IPS-15b (cell line): ENCODE data around the gene EVI2B.
"Not testable (repeated sequence)": the region's sequence is repeated elsewhere in the genome, so short reads cannot be mapped to it uniquely, and the experiment has no call there.

Experiments
- H3K27me3 ChIP-seq: one replicate; pipeline ENCODE4 v1.6.1; 2013; ENCODE audit warnings: low read length; ENCODE audit not compliant: control insufficient read depth, insufficient read depth
- H3K36me3 ChIP-seq: one replicate; pipeline ENCODE4 v1.6.1; 2013; ENCODE audit warnings: low read length; ENCODE audit not compliant: control insufficient read depth, insufficient read depth
- H3K4me1 ChIP-seq: one replicate; pipeline ENCODE4 v1.6.1; 2013; ENCODE audit warnings: mild to moderate bottlenecking, low read length; ENCODE audit not compliant: control insufficient read depth, insufficient read depth
- H3K4me3 ChIP-seq: one replicate; pipeline ENCODE4 v1.5.1; 2013; ENCODE audit warnings: low read depth, low read length
- H3K9ac ChIP-seq: one replicate; pipeline ENCODE4 v1.6.1; 2013; ENCODE audit warnings: low read depth, mild to moderate bottlenecking, low read length
- H3K9me3 ChIP-seq: one replicate; pipeline ENCODE4 v1.6.1; 2013; ENCODE audit warnings: mild to moderate bottlenecking, low read length; ENCODE audit not compliant: control insufficient read depth, insufficient read depth

EVI2B gene

GRCh38 chr17:31313982-31314781 is at the start of gene EVI2B:
EVI2B (minus strand) TSS chr17:31314054; CDS start chr17:31305609, 8,445 bp downstream.
- Histone ChIP-seq H3K9ac (no peak within 1 kb of the TSS), H3K36me3 (no peaks in the 10 kb centered on the region), H3K4me1 (peaks cover 3% of the 10 kb centered on the region), H3K27me3 (no peaks in the 10 kb centered on the region), H3K4me3 (no peak within 1 kb of the TSS), H3K9me3 (no peaks in the 10 kb centered on the region)

DNA sequence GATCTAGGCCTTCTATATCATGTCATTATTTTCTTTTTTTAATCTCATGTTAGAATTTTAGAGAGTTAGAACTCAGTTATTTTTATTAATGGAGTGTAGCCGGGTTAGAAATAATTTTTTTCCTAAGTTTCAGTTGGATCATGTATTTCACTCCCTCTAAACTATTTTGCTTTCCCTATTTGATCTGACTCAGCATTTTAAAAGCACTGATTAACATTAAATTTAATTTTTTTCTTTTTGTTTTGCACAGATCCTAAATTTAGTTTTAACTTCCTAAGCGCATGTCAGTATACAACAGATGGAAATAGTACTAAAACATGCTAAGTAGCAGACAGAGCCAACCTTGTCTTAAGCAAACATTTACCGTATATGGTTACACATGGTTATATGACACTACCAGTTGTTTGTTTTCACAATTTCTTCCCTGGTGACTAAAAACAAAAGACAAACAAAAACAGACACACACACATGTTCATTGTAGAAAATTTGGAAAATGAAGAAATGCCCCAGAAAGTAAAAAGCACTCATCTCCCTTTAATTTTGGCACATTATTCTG is 44.1 kb upstream of the EVI2B start:
- Histone ChIP-seq H3K9me3 (no peaks in the 10 kb centered on the region), H3K4me3 (no peak overlapping the region), H3K9ac (no peak overlapping the region), H3K36me3 (no peaks in the 10 kb centered on the region), H3K27me3 (no peaks in the 10 kb centered on the region), H3K4me1 (no peaks in the 10 kb centered on the region)

- Histone ChIP-seq H3K4me1 (no peaks in the 10 kb centered on the region), H3K9me3 (no peaks in the 10 kb centered on the region), H3K9ac (no peak overlapping the region), H3K27me3 (no peaks in the 10 kb centered on the region), H3K36me3 (no peaks in the 10 kb centered on the region), H3K4me3 (no peak overlapping the region)
Observed at GRCh38 chr17:31357091-31357490, 43.2 kb upstream of the EVI2B start.

- no peaks in the 10 kb centered on the region for H3K36me3 ChIP-seq
- H3K4me1 ChIP-seq = no peaks in the 10 kb centered on the region
Observed at GRCh38 chr17:31355935-31356334, 42.1 kb upstream of the EVI2B start.

GRCh38 chr17:31349454-31349853 is 35.6 kb upstream of the EVI2B start:
- Histone ChIP-seq H3K36me3 (no peaks in the 10 kb centered on the region), H3K9ac (no peak overlapping the region), H3K4me3 (no peak overlapping the region), H3K27me3 (no peaks in the 10 kb centered on the region), H3K4me1 (no peaks in the 10 kb centered on the region), H3K9me3 (no peaks in the 10 kb centered on the region)

More at GRCh38 chr17:31355935-31356334, 42.1 kb upstream of the EVI2B start:
- Histone ChIP-seq H3K27me3 (no peaks in the 10 kb centered on the region), H3K4me3 (no peak overlapping the region), H3K9ac (no peak overlapping the region), H3K9me3 (no peaks in the 10 kb centered on the region)

DNA sequence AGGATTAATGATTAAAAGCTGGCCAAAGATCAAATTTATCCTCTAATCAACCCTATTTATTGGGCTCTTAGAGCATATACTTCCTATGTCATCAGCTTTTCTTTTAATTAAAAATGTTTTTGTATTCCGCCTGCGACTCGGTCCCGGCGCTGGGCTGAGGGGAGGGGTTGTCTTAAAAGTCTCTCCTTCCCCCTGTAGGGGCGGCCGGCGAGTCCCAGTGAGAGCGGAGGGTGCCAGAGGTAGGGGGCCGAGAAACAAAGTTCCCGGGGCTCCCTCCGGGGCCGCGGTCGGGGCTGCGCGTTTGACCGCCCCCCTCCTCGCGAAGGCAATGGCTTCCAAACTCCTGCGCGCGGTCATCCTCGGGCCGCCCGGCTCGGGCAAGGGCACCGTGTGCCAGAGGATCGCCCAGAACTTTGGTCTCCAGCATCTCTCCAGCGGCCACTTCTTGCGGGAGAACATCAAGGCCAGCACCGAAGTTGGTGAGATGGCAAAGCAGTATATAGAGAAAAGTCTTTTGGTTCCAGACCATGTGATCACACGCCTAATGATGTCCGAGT is 31.4 kb upstream of the EVI2B start:
- H3K9ac ChIP-seq, H3K36me3 ChIP-seq, H3K9me3 ChIP-seq, H3K4me3 ChIP-seq, H3K4me1 ChIP-seq, H3K27me3 ChIP-seq: not testable (repeated sequence)

DNA sequence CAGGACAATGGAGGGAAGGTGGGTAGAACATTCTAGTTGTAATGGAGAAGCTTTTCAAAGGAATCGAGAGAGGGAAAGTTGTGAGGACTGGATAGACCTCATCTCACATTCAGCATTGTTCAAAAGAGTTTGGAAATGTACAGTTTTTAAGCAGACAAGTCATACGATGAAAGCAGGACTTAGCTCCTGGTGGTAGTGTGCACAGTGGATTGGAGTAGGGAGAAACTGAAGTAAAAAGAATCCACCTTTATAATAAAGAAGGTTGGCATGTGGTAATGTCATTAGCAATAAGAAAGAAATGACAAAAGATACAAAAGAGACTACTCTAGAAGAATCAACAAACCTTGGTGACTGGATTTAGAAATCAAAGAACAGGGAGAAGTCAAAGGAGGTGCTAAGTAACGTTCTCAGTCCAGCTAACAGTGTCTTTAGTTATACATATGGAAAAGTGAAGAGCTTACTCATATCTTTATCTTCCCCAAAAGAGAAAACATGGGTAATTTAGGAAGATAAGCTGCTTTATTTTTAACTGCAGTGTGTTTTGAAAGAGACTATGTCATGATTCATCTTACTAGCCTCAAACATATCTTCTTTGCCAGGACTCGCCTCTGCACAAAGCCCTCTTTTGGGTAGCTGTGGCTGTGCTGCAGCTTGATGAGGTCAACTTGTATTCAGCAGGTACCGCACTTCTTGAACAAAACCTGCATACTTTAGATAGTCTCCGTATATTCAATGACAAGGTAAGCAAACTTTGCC is 26.2 kb upstream of the EVI2B start:
- H3K36me3 ChIP-seq = no peaks in the 10 kb centered on the region
- no peaks in the 10 kb centered on the region for H3K27me3 ChIP-seq
- H3K4me3 ChIP-seq = no peak overlapping the region
- no peak overlapping the region for H3K9ac ChIP-seq
- H3K4me1 ChIP-seq = peaks cover 3% of the 10 kb centered on the region
- H3K9me3 ChIP-seq = no peaks in the 10 kb centered on the region

GRCh38 chr17:31329221-31329620 is 15.4 kb upstream of the EVI2B start:
- Histone ChIP-seq H3K36me3 (no peaks in the 10 kb centered on the region), H3K9ac (no peak overlapping the region), H3K9me3 (no peaks in the 10 kb centered on the region), H3K27me3 (no peaks in the 10 kb centered on the region), H3K4me1 (no peaks in the 10 kb centered on the region), H3K4me3 (no peak overlapping the region)

DNA sequence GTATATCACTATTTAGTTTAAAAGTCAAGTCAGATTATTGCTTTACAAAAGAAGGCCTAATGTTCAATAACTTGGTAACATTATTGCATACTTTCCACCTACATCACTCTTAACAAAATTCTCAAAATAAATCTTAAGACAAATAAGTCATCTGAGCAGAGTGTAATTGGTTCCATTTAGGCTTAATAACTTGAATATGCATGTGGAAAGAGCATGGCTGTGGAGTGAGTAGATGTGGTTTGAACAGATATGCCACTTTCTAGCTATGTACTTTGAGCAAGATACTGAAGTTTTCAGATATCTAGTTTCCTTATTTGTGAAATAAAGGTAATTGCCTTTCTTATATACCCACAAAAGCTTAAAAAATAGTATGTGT is 14.3 kb upstream of the EVI2B start:
- Histone ChIP-seq H3K9me3 (no peaks in the 10 kb centered on the region), H3K4me1 (no peaks in the 10 kb centered on the region), H3K4me3 (no peak overlapping the region), H3K36me3 (no peaks in the 10 kb centered on the region), H3K9ac (no peak overlapping the region), H3K27me3 (no peaks in the 10 kb centered on the region)

- Histone ChIP-seq H3K4me1 (no peaks in the 10 kb centered on the region), H3K27me3 (no peaks in the 10 kb centered on the region), H3K9ac (no peak overlapping the region), H3K4me3 (no peak overlapping the region), H3K9me3 (no peaks in the 10 kb centered on the region), H3K36me3 (no peaks in the 10 kb centered on the region)
Observed at GRCh38 chr17:31327534-31328159, 13.8 kb upstream of the EVI2B start.

DNA sequence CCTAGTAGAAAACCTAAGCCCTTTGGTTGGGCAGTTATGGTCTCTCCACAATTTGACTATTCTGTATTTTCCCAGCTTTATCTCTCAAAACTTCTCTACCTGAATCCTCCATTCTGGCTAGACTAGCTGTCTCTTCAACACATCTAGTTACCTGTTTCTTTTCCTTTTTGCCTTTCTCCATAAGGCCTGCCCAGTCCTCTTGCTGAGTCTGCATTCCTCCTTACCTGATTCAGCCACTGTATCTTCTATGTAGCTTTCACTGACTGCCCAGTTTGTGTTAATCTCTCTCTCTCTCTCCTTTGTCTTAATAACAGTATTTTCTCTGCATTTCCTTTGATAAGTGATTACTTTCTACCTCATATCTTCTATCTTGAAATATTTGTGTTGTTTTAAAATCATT is 9.7 kb upstream of the EVI2B start:
- H3K27me3 ChIP-seq = no peaks in the 10 kb centered on the region
- no peaks in the 10 kb centered on the region for H3K36me3 ChIP-seq

More for the DNA sequence above, 9.7 kb upstream of the EVI2B start:
- Histone ChIP-seq H3K9ac (no peak overlapping the region), H3K4me3 (no peak overlapping the region), H3K9me3 (no peaks in the 10 kb centered on the region), H3K4me1 (no peaks in the 10 kb centered on the region)
